Measurements from ENCODE around the gene DYNLRB2. TPM values are rescaled to one million over a fixed set of nuclear protein-coding genes. Genes with fewer than 3 reads are reported as not detected.

The DYNLRB2 gene
- polyA plus RNA-seq, 1 donor from 2014 or later, result not detected

GRCh38 chr16:80547145-80547544 is 6.4 kb downstream of the DYNLRB2 start:
- no peak for TF ChIP-seq EZH2 (IDR thresholded peaks at IDR 0.05; ENCODE audit: borderline replicate concordance, insufficient read depth, low read length, poor library complexity, severe bottlenecking)
- TF ChIP-seq EP300 (conservative IDR thresholded peaks at IDR 0.05; ENCODE audit: poor library complexity, severe bottlenecking), result no peak
- no peak for TF ChIP-seq MXI1 (conservative IDR thresholded peaks at IDR 0.05; ENCODE audit: poor library complexity, severe bottlenecking)
- no peak for TF ChIP-seq SMC3 (conservative IDR thresholded peaks at IDR 0.05; ENCODE audit: poor library complexity)
- TF ChIP-seq RAD21 (conservative IDR thresholded peaks at IDR 0.05), result no peak
- TF ChIP-seq TAF1 (IDR thresholded peaks at IDR 0.05; ENCODE audit: low read depth), result no peak
- no peak for TF ChIP-seq POLR2AphosphoS5 (IDR thresholded peaks at IDR 0.05)
- no peak for TF ChIP-seq CTCF (IDR thresholded peaks at IDR 0.05; ENCODE audit: poor library complexity, severe bottlenecking)
- TF ChIP-seq REST (IDR thresholded peaks at IDR 0.05; ENCODE audit: borderline replicate concordance), result no peak
- H4K20me1 ChIP-seq (ENCODE audit: insufficient read depth), result no peaks in the 10 kb centered on the region
- H3K9me3 ChIP-seq (ENCODE audit: low read length), result no peaks in the 10 kb centered on the region
- H2AFZ ChIP-seq (ENCODE audit: low read depth, low read length), result no peak overlapping the region
- H3K79me2 ChIP-seq (replicated peaks; ENCODE audit: insufficient read depth, low read length), result no peaks in the 10 kb centered on the region
- H3K36me3 ChIP-seq (ENCODE audit: insufficient read depth, low read length), result no peaks in the 10 kb centered on the region
- H3K27me3 ChIP-seq (ENCODE audit: insufficient read depth, low read depth, low read length), result no peaks in the 10 kb centered on the region
- no peak overlapping the region for H3K27ac ChIP-seq (ENCODE audit: low read length)
- no peak overlapping the region for H3K4me2 ChIP-seq (ENCODE audit: low read length)
- no peaks in the 10 kb centered on the region for H3K9me2 ChIP-seq (ENCODE audit: insufficient read depth, low read length)
- H3K9ac ChIP-seq (ENCODE audit: low read length), result no peak overlapping the region
- H3F3A ChIP-seq (ENCODE audit: insufficient read depth, low read length, poor library complexity, severe bottlenecking), result no peaks in the 10 kb centered on the region
- no peak overlapping the region for H3K4me3 ChIP-seq (ENCODE audit: low read length)

- Histone ChIP-seq H3K9ac (ENCODE audit: low read length) (no peak overlapping the region), H3K4me3 (ENCODE audit: low read length) (no peak overlapping the region), H3F3A (ENCODE audit: insufficient read depth, low read length, poor library complexity, severe bottlenecking) (no peaks in the 10 kb centered on the region), H3K4me2 (ENCODE audit: low read length) (no peak overlapping the region), H4K20me1 (ENCODE audit: insufficient read depth) (no peaks in the 10 kb centered on the region), H3K36me3 (ENCODE audit: insufficient read depth, low read length) (no peaks in the 10 kb centered on the region), H3K79me2 (replicated peaks; ENCODE audit: insufficient read depth, low read length) (no peaks in the 10 kb centered on the region), H3K27me3 (ENCODE audit: insufficient read depth, low read depth, low read length) (no peaks in the 10 kb centered on the region), H3K9me3 (ENCODE audit: low read length) (no peaks in the 10 kb centered on the region), H3K9me2 (ENCODE audit: insufficient read depth, low read length) (no peaks in the 10 kb centered on the region), H2AFZ (ENCODE audit: low read depth, low read length) (no peak overlapping the region), H3K27ac (ENCODE audit: low read length) (no peak overlapping the region)
- TF ChIP-seq EZH2 (IDR thresholded peaks at IDR 0.05; ENCODE audit: borderline replicate concordance, insufficient read depth, low read length, poor library complexity, severe bottlenecking), result no peak
Observed at GRCh38 chr16:80552277-80552676, 11.5 kb downstream of the DYNLRB2 start.

GRCh38 chr16:80554033-80554432 is 13.2 kb downstream of the DYNLRB2 start:
- Histone ChIP-seq H2AFZ (ENCODE audit: low read depth, low read length) (no peak overlapping the region), H3K9ac (ENCODE audit: low read length) (no peak overlapping the region), H3K27ac (ENCODE audit: low read length) (no peak overlapping the region), H3F3A (ENCODE audit: insufficient read depth, low read length, poor library complexity, severe bottlenecking) (no peaks in the 10 kb centered on the region), H3K79me2 (replicated peaks; ENCODE audit: insufficient read depth, low read length) (no peaks in the 10 kb centered on the region), H3K27me3 (ENCODE audit: insufficient read depth, low read depth, low read length) (no peaks in the 10 kb centered on the region), H3K9me3 (ENCODE audit: low read length) (no peaks in the 10 kb centered on the region), H3K36me3 (ENCODE audit: insufficient read depth, low read length) (no peaks in the 10 kb centered on the region), H3K4me3 (ENCODE audit: low read length) (no peak overlapping the region), H3K4me2 (ENCODE audit: low read length) (no peak overlapping the region), H3K9me2 (ENCODE audit: insufficient read depth, low read length) (no peaks in the 10 kb centered on the region), H4K20me1 (ENCODE audit: insufficient read depth) (no peaks in the 10 kb centered on the region)
- TF ChIP-seq TAF1 (IDR thresholded peaks at IDR 0.05; ENCODE audit: low read depth) (no peak), MXI1 (conservative IDR thresholded peaks at IDR 0.05; ENCODE audit: poor library complexity, severe bottlenecking) (no peak), RAD21 (conservative IDR thresholded peaks at IDR 0.05) (no peak), EP300 (conservative IDR thresholded peaks at IDR 0.05; ENCODE audit: poor library complexity, severe bottlenecking) (no peak), REST (IDR thresholded peaks at IDR 0.05; ENCODE audit: borderline replicate concordance) (no peak), POLR2AphosphoS5 (IDR thresholded peaks at IDR 0.05) (no peak), CTCF (IDR thresholded peaks at IDR 0.05; ENCODE audit: poor library complexity, severe bottlenecking) (no peak), SMC3 (conservative IDR thresholded peaks at IDR 0.05; ENCODE audit: poor library complexity) (no peak), EZH2 (IDR thresholded peaks at IDR 0.05; ENCODE audit: borderline replicate concordance, insufficient read depth, low read length, poor library complexity, severe bottlenecking) (no peak)

All from neural cell (in vitro differentiated cells).